Heart right ventricle (tissue), 16 donors: Measurements from ENCODE around the gene RPS29. TPM values are rescaled to one million over a fixed set of nuclear protein-coding genes. Genes with fewer than 3 reads are reported as not detected.

ENCODE experiments used
- ATAC-seq, 8 donors: fragments of 200-7000 bp; cut with Tn5 transposase; one replicate each; pipeline ENCODE4 v1.9.1; 2020; ENCODE audit warnings: mild to moderate bottlenecking in 8 of 8, moderate library complexity in 8 of 8, moderate number of reproducible peaks in 1 of 8
- DNase-seq, 2 donors: peaks; one replicate each; pipeline ENCODE4 v3.0.0-alpha.2; 2020
- H3K27ac ChIP-seq, 10 donors: fragments of 200-600 bp; sonication (generic) in 2 of 10; one replicate each; pipeline versions ENCODE4 v1.5.0 to v1.8.0; 2020 to 2022; ENCODE audit warnings: mild to moderate bottlenecking in 3 of 10
- H3K27me3 ChIP-seq, 7 donors: fragments of 200-600 bp; one replicate each; pipeline ENCODE4 v1.8.0; 2021 to 2022; ENCODE audit warnings: mild to moderate bottlenecking in 2 of 7
- H3K36me3 ChIP-seq, 9 donors: fragments of 200-600 bp; sonication (generic) in 1 of 9; one replicate each; pipeline versions ENCODE4 v1.5.0 to v1.8.0; 2020 to 2022; ENCODE audit warnings: mild to moderate bottlenecking in 2 of 9
- H3K4me1 ChIP-seq, 9 donors: fragments of 200-600 bp; sonication (generic) in 1 of 9; one replicate each; pipeline versions ENCODE4 v1.5.0 to v1.8.0; 2020 to 2022; ENCODE audit warnings: mild to moderate bottlenecking in 4 of 9
- H3K4me3 ChIP-seq, 10 donors: fragments of 200-600 bp; sonication (generic) in 2 of 10; one replicate each; pipeline versions ENCODE4 v1.5.0 to v1.8.0; 2020 to 2022; ENCODE audit warnings: mild to moderate bottlenecking in 7 of 10, moderate library complexity in 2 of 10
- H3K9me3 ChIP-seq, 11 donors: fragments of 200-600 bp in 10 of 11; sonication (generic) in 2 of 11; one replicate each; pipeline versions ENCODE4 v1.5.0 to v1.8.0; 2013 to 2022; ENCODE audit warnings: mild to moderate bottlenecking in 2 of 11, control low read depth in 1 of 11, moderate library complexity in 1 of 11
- CTCF ChIP-seq, 9 donors: fragments of 200-600 bp; sonication (generic) in 2 of 9; IDR thresholded peaks; one replicate each; pipeline versions ENCODE4 v1.5.0 to v1.8.0; 2021 to 2022; ENCODE audit warnings: antibody characterized with exemption in 9 of 9, mild to moderate bottlenecking in 5 of 9, moderate library complexity in 1 of 9
- WGBS, 2 donors: extraction: QIAGEN DNeasy Blood & Tissue Kit; methylation state at CpG; one replicate each; pipeline ENCODE4 v1.1.7; 2013; ENCODE audit warnings: inconsistent platforms in 1 of 2; 5-methylcytosine and 5-hydroxymethylcytosine counted together
- intact Hi-C, 10 donors: fragments of 100-400 bp; cut with DNase I; formaldehyde crosslinking; loops; one replicate each; pipeline versions ENCODE4 v1.11.1 to v1.14.2; 2022
- polyA plus RNA-seq, 2 donors: library from polyadenylated mRNA; stranded (reverse); fragments of 200-250 nt; gene quantifications; one replicate each; pipeline ENCODE4 v1.2.3, GENCODE V29; 2013
- total RNA-seq, 10 donors: library from RNA; stranded (reverse); fragmentation: NEBNext Ultra II Directional in 3 of 10; extraction: Animal tissue kit (Norgen Biotek cat#: 25700) in 3 of 10; gene quantifications; one replicate each; pipeline versions ENCODE4 v1.2.1 to v1.2.4, GENCODE V29; 2021 to 2023
- donor health status: Arrhythmogenic right ventricular cardiomyopathy.
- donor health status: ischemic (EF 13 %, LVEDD 7.1; RV severe dilation, severe dysfunction).
- donor health status: healthy with polysubstance abuse.
- donor health status: DM: no; HTN: yes; CAD: no.
- donor health status: DM: no; HTN: no; CAD: no.
- donor health status: ischemic (EF 25% LVEDD 6.9; RV normal size, moderate dysfunction).
- donor health status: ischemic (EF 25% LVEDD 5.7; RV mildly dilated, moderate dysfunction).
- donor health status: healthy.
- donor health status: DM: yes; HTN: yes; CAD: no.
- donor health status: Ischemic cardiomyopathy.
- donor health status: ischemic (EF 35%, LVEDD 5.7; RV mildly dilated, moderate dysfunction).
- donor health status: nonischemic (EF 11% LVEDD 7.7; RV severe dilation, severe dysfunction).
- donor health status: DM: yes; HTN: yes; CAD: no.
- donor health status: PGD.
- donor health status: ischemic (EF 29% LVEDD 5.4; RV normal size, mild dysfunction).
- donor health status: nonischemic (EF 23%, LVEDD 6.1; RV moderate dilation, normal function).

The RPS29 gene
- total and polyA plus RNA-seq, 12 donors: 619 to 2,979 (median 752) TPM

GRCh38 chr14:49584058-49584457, 2.1 kb downstream of the RPS29 start:
- H3K27me3 ChIP-seq: no peaks in the 10 kb centered on the region
- TF ChIP-seq CTCF (IDR thresholded peaks at IDR 0.05): no peak
- no peaks in the 10 kb centered on the region for H3K9me3 ChIP-seq
- no peak overlapping the region for H3K27ac ChIP-seq
- WGBS, 2 donors: 90 to 93% methylated on average over 11 of the region's 11 CpGs
- no peak for DNase-seq
- peak overlapping the region in 4 of 10 donors; percentile 3 to 94 (median 44) for H3K4me3 ChIP-seq
- intact Hi-C loops: no loop called here
- peaks cover 4 to 43% (median 20%) of the 10 kb centered on the region in 9 donors for H3K4me1 ChIP-seq
- ATAC-seq: no peak
- H3K36me3 ChIP-seq: peaks cover 0 to 35% (median 8%) of the 10 kb centered on the region in 9 donors

GRCh38 chr14:49583629-49584028, 2.6 kb downstream of the RPS29 start:
- H3K4me3 ChIP-seq: peak overlapping the region in 1 of 10 donors; percentile 94
- H3K27ac ChIP-seq: no peak overlapping the region
- intact Hi-C loops: no loop called here
- ATAC-seq (no peak), DNase-seq (no peak)
- H3K27me3 ChIP-seq: no peaks in the 10 kb centered on the region
- peaks cover 4 to 43% (median 20%) of the 10 kb centered on the region in 9 donors for H3K4me1 ChIP-seq
- H3K36me3 ChIP-seq: peaks cover 0 to 35% (median 8%) of the 10 kb centered on the region in 9 donors
- 93 to 96% methylated on average over 6 of the region's 6 CpGs for WGBS, 2 donors
- H3K9me3 ChIP-seq: no peaks in the 10 kb centered on the region
- TF ChIP-seq CTCF (IDR thresholded peaks at IDR 0.05): no peak

GRCh38 chr14:49582113-49582977, 3.8 kb downstream of the RPS29 start:
- ATAC-seq: no peak
- intact Hi-C loops: no loop called here
- no peak overlapping the region for H3K4me3 ChIP-seq
- H3K9me3 ChIP-seq: no peaks in the 10 kb centered on the region
- no peaks in the 10 kb centered on the region for H3K27me3 ChIP-seq
- H3K27ac ChIP-seq: no peak overlapping the region
- WGBS, 2 donors: 88 to 91% methylated on average over 4 of the region's 4 CpGs
- peaks cover 0 to 41% (median 8%) of the 10 kb centered on the region in 9 donors for H3K36me3 ChIP-seq
- no peak for TF ChIP-seq CTCF (IDR thresholded peaks at IDR 0.05)
- no peak for DNase-seq
- peaks cover 4 to 43% (median 20%) of the 10 kb centered on the region in 9 donors for H3K4me1 ChIP-seq

GRCh38 chr14:49581209-49582112, 4.7 kb downstream of the RPS29 start:
- ATAC-seq (no peak), DNase-seq (no peak)
- H3K27me3 ChIP-seq: no peaks in the 10 kb centered on the region

More at GRCh38 chr14:49581209-49582112, 4.7 kb downstream of the RPS29 start:
- peaks cover 4 to 38% (median 20%) of the 10 kb centered on the region in 9 donors for H3K4me1 ChIP-seq
- intact Hi-C loops: no loop called here
- no peaks in the 10 kb centered on the region for H3K9me3 ChIP-seq
- H3K4me3 ChIP-seq: no peak overlapping the region
- TF ChIP-seq CTCF (IDR thresholded peaks at IDR 0.05): no peak
- 85 to 92% methylated on average over 9 of the region's 9 CpGs for WGBS, 2 donors
- peaks cover 0 to 49% (median 14%) of the 10 kb centered on the region in 9 donors for H3K36me3 ChIP-seq
- H3K27ac ChIP-seq: no peak overlapping the region
